Mesenchymal stem cell (in vitro differentiated cells and primary cell): ENCODE data around the gene TAOK1.

Source experiments
- DNase-seq: peaks from one replicate; pipeline ENCODE4 v3.0.0-alpha.2; 2013
- H2AFZ ChIP-seq: one replicate; pipeline ENCODE4 v1.6.1; 2013; ENCODE audit warnings: low read depth, mild to moderate bottlenecking, control low read depth, inconsistent platforms, low read length, moderate library complexity
- H2AK5ac ChIP-seq: 2 replicates; pipeline ENCODE4 v1.6.1; 2013; ENCODE audit warnings: low read length, moderate library complexity, mild to moderate bottlenecking, inconsistent platforms; ENCODE audit not compliant: severe bottlenecking
- H2BK120ac ChIP-seq: one replicate; pipeline ENCODE4 v1.6.1; 2013; ENCODE audit warnings: low read depth, mild to moderate bottlenecking, inconsistent platforms, low read length, moderate library complexity
- H2BK12ac ChIP-seq, 2 experiments: one replicate each; pipeline ENCODE4 v1.6.1; 2013; ENCODE audit warnings: inconsistent platforms in 2 of 2, low read length in 2 of 2, mild to moderate bottlenecking in 2 of 2, moderate library complexity in 2 of 2, control low read depth in 1 of 2
- H2BK15ac ChIP-seq: one replicate; pipeline ENCODE4 v1.6.1; 2013; ENCODE audit warnings: mild to moderate bottlenecking, low read depth, inconsistent platforms; ENCODE audit not compliant: poor library complexity, severe bottlenecking
- H2BK5ac ChIP-seq: 2 replicates; pipeline ENCODE4 v1.6.1; 2013; ENCODE audit warnings: low read depth, mild to moderate bottlenecking, low read length, control low read depth, inconsistent platforms; ENCODE audit not compliant: poor library complexity, severe bottlenecking
- H3K14ac ChIP-seq, 2 experiments: one replicate each; pipeline ENCODE4 v1.6.1; 2013; ENCODE audit warnings: inconsistent platforms in 2 of 2, low read length in 2 of 2, control low read depth in 1 of 2, mild to moderate bottlenecking in 1 of 2, moderate library complexity in 1 of 2
- H3K18ac ChIP-seq, 2 experiments: one replicate each; pipeline ENCODE4 v1.6.1; 2013; ENCODE audit warnings: inconsistent platforms in 2 of 2, low read length in 2 of 2, control low read depth in 1 of 2, low read depth in 1 of 2, mild to moderate bottlenecking in 1 of 2
- H3K23ac ChIP-seq, 2 experiments: one replicate each; pipeline ENCODE4 v1.6.1; 2013; ENCODE audit warnings: inconsistent platforms in 2 of 2, low read length in 2 of 2, mild to moderate bottlenecking in 2 of 2, moderate library complexity in 2 of 2, control low read depth in 1 of 2
- H3K27ac ChIP-seq: 2 replicates; pipeline ENCODE4 v1.5.1; 2013; ENCODE audit warnings: mild to moderate bottlenecking, moderate library complexity, low read length, control low read depth, inconsistent platforms; ENCODE audit not compliant: poor library complexity, severe bottlenecking
- H3K27me3 ChIP-seq, 2 experiments: 2 replicates each; pipeline versions ENCODE4 v1.6.1 to v1.7.0; 2013; ENCODE audit warnings: low read length in 2 of 2, mild to moderate bottlenecking in 2 of 2, moderate library complexity in 2 of 2, control low read depth in 1 of 2, inconsistent platforms in 1 of 2; ENCODE audit not compliant: control insufficient read depth in 1 of 2, insufficient read depth in 1 of 2
- H3K36me3 ChIP-seq, 2 experiments: 2 replicates each; pipeline versions ENCODE4 v1.6.1 to v1.7.0; 2013; ENCODE audit warnings: low read length in 2 of 2, control low read depth in 1 of 2, inconsistent platforms in 1 of 2, low read depth in 1 of 2, mild to moderate bottlenecking in 1 of 2; ENCODE audit not compliant: insufficient read depth in 2 of 2, control insufficient read depth in 1 of 2
- H3K4ac ChIP-seq, 2 experiments: one replicate each; pipeline ENCODE4 v1.6.1; 2013; ENCODE audit warnings: inconsistent platforms in 2 of 2, low read length in 2 of 2, mild to moderate bottlenecking in 2 of 2, moderate library complexity in 2 of 2, control low read depth in 1 of 2, low read depth in 1 of 2
- H3K4me1 ChIP-seq: 2 replicates; pipeline ENCODE4 v1.6.1; 2013; ENCODE audit warnings: low read depth, low read length, control low read depth; ENCODE audit not compliant: control insufficient read depth, insufficient read depth
- H3K4me2 ChIP-seq: 2 replicates; pipeline ENCODE4 v1.6.1; 2013; ENCODE audit warnings: low read length, mild to moderate bottlenecking, inconsistent platforms; ENCODE audit not compliant: poor library complexity, severe bottlenecking
- H3K4me3 ChIP-seq, 2 experiments: 2 replicates each; pipeline versions ENCODE4 v1.5.1 to v1.7.0; 2013; ENCODE audit warnings: low read length in 2 of 2, mild to moderate bottlenecking in 2 of 2, control low read depth in 1 of 2, low read depth in 1 of 2; ENCODE audit not compliant: insufficient read depth in 1 of 2
- H3K79me1 ChIP-seq: replicated peaks from 2 replicates; pipeline ENCODE4 v1.6.1; 2013; ENCODE audit warnings: mild to moderate bottlenecking, control low read depth, low read length, inconsistent platforms; ENCODE audit not compliant: poor library complexity, severe bottlenecking
- H3K9ac ChIP-seq: 2 replicates; pipeline ENCODE4 v1.7.0; 2013; ENCODE audit warnings: mild to moderate bottlenecking, low read length, moderate library complexity
- H3K9me3 ChIP-seq: 2 replicates; pipeline ENCODE4 v1.7.0; 2013; ENCODE audit warnings: mild to moderate bottlenecking, low read length; ENCODE audit not compliant: control insufficient read depth
- H4K8ac ChIP-seq: one replicate; pipeline ENCODE4 v1.6.1; 2013; ENCODE audit warnings: inconsistent platforms, mild to moderate bottlenecking, low read length, moderate library complexity
- H4K91ac ChIP-seq: one replicate; pipeline ENCODE4 v1.6.1; 2013; ENCODE audit warnings: mild to moderate bottlenecking, low read length, inconsistent platforms
- WGBS: methylation state at CpG from one replicate; pipeline ENCODE4 v1.1.7; 2013; ENCODE audit warnings: mixed read lengths; 5-methylcytosine and 5-hydroxymethylcytosine counted together

Gene TAOK1

DNA sequence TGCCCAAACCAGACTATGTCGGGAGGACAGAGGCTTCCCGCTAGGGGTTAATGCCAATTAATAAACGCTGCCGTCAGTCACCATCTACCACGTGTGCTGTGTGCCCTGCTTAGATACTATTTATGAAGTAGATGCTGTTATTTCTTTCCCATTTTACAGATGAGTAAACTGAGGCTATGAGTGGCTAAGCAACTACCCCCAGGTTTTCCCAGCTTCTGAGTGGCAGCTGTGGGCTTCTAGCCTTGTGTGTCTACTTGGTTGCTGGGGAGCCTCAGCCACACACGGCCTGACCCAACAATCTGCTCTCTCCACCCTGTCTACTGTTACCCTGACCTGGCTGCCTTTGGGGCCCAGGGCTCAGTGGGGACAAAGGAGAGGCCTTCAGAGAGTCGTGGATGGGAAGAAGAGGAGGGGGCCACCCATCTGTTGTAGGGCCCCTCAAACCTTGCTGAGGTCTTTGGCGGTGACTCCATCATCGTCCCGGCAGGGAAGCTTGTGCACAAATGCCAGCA lies 192.1 kb downstream of the TAOK1 start:
- no peaks in the 10 kb centered on the region for H3K27me3 ChIP-seq
- peaks cover 37% of the 10 kb centered on the region for H3K4me1 ChIP-seq
- no peak overlapping the region for H3K14ac ChIP-seq
- peaks cover 54 to 62% of the 10 kb centered on the region in 2 experiments for H3K36me3 ChIP-seq
- H3K79me1 ChIP-seq: peaks cover 42% of the 10 kb centered on the region
- no peak overlapping the region for H2AK5ac ChIP-seq
- no peak overlapping the region for H2BK120ac ChIP-seq
- H3K4me3 ChIP-seq: no peak overlapping the region
- no peak overlapping the region for H3K27ac ChIP-seq
- no peak overlapping the region for H3K23ac ChIP-seq
- H3K4me2 ChIP-seq: no peak overlapping the region
- no peak overlapping the region for H3K9ac ChIP-seq
- H3K9me3 ChIP-seq: no peaks in the 10 kb centered on the region
- H3K18ac ChIP-seq: no peak overlapping the region
- no peak overlapping the region for H4K8ac ChIP-seq
- H2BK5ac ChIP-seq: no peak overlapping the region
- H2BK12ac ChIP-seq: no peak overlapping the region
- DNase-seq: no peak
- WGBS: 93% methylated on average over 10 of the region's 10 CpGs
- no peak overlapping the region for H2AFZ ChIP-seq
- H3K4ac ChIP-seq: no peak overlapping the region
- H4K91ac ChIP-seq: no peak overlapping the region
- no peak overlapping the region for H2BK15ac ChIP-seq

DNA sequence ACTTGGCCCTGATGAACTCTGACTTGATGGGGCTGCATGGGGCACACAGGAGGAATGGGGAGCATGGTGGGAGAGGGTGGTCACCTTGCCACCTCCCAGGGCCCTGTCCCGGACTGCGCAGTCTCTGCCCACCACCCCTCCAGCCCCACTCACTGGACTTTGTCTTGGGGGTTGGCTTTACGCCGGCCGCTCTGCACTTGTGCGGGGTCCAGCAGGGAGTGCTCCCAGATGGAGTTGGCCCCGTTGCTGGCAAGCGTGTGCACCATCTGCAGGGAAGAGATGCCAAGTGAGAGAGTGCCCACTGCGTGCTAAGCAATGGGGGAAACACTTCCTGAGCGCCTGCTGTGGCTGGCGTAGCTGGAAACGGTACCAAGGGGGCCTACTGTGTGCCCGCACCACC lies 192.6 kb downstream of the TAOK1 start:
- Histone ChIP-seq H3K9me3 (no peaks in the 10 kb centered on the region), H3K4me3 (no peak overlapping the region), H3K14ac (no peak overlapping the region), H2BK12ac (no peak overlapping the region), H3K4me1 (peaks cover 41% of the 10 kb centered on the region), H3K18ac (no peak overlapping the region), H3K4me2 (no peak overlapping the region), H2AFZ (no peak overlapping the region), H3K27ac (no peak overlapping the region), H3K23ac (no peak overlapping the region), H2AK5ac (no peak overlapping the region), H3K36me3 (peaks cover 49 to 57% of the 10 kb centered on the region in 2 experiments), H3K79me1 (peaks cover 41% of the 10 kb centered on the region), H4K8ac (no peak overlapping the region), H4K91ac (no peak overlapping the region), H3K9ac (no peak overlapping the region), H3K4ac (no peak overlapping the region), H2BK15ac (no peak overlapping the region), H2BK120ac (no peak overlapping the region), H2BK5ac (no peak overlapping the region), H3K27me3 (no peaks in the 10 kb centered on the region)
- DNase-seq: no peak
- WGBS: 96% methylated on average over 12 of the region's 13 CpGs

DNA sequence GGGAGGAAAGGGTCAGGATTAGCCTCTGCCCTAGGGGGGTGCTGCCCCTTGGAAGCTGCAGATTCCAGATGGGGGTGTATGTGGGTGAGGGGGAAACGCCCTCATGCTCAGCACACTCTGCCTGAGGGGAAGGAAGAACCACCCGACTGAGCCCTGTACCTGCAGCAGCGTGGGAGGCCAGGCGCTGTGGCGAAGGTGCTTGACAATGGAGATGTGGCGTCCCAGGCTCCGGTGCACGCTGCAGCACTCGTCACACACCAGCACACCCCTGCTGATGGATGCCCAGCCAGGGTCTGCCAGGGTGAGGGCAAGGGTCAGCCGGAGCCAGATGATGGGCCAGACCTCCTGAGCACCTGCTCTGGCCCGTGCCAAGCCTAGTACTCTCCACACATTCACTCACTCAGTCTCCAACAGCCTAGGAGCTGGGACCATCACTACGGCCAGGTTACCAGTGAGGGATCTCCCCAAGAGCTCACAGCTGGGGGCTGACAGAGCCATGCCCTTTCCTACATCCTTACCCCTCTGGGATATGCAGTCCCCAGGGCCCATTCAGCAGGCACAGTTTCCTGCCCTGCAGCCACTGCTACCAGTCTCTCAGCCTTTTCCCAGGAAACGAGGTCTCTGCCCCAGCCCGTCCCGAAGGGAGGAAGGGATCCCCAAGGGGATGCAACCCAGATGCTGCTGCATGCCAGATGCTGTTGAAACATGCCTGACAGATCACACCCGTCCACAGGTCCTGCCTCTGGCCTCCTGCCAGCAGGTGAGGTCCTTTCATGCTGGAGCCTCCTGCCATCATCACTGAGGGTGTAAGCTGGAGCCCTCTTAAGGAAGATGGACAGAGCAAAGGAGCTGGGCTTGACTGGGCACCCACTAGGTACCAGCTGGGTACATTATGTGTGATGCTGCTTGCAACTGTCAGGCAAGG lies 193.4 kb downstream of the TAOK1 start:
- Histone ChIP-seq H3K4me3 (no peak overlapping the region), H2AK5ac (no peak overlapping the region), H3K4me2 (no peak overlapping the region), H3K4me1 (peaks cover 43% of the 10 kb centered on the region), H3K18ac (no peak overlapping the region), H3K27me3 (no peaks in the 10 kb centered on the region), H3K79me1 (peaks cover 33% of the 10 kb centered on the region), H3K23ac (no peak overlapping the region), H3K14ac (no peak overlapping the region), H2BK12ac (no peak overlapping the region), H2BK120ac (no peak overlapping the region), H2BK5ac (no peak overlapping the region), H3K36me3 (peaks cover 41 to 49% of the 10 kb centered on the region in 2 experiments), H3K4ac (no peak overlapping the region), H3K9ac (no peak overlapping the region), H2BK15ac (no peak overlapping the region), H3K27ac (no peak overlapping the region), H2AFZ (no peak overlapping the region), H4K8ac (no peak overlapping the region), H4K91ac (no peak overlapping the region), H3K9me3 (no peaks in the 10 kb centered on the region)
- no peak for DNase-seq
- WGBS: 91% methylated on average over 15 of the region's 16 CpGs

DNA sequence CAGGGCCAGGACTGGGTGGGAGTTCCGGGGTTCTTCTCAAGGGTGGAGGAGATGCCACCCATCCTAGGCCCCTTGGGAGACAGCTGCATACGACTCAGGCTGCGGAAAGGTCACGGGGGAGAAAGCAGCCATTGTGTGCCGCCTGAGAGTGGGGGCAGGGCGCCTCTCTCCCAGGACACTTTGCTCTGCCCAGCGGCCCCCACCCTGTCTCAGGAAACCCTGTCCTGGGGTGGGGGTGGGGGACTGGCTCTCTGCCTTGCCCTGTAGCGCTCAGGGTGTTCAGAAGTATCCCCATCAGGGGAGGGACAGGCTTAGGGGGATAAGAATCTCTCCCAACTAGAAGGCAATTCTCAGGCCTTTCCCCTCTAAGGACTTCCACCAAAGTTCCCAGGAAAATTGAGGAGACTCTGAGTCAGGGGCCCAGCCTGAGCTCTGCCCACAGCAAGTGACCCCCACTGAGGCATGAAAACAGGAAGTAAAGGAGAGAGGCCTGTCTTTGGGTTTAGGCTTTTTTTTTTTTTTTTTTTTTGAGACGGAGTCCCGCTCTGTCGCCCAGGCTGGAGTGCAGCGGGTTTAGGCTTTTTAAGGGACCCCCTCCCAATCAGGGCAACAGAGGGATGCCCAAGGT lies 194.4 kb downstream of the TAOK1 start:
- no peaks in the 10 kb centered on the region for H3K9me3 ChIP-seq
- H2AFZ ChIP-seq: no peak overlapping the region
- H2AK5ac ChIP-seq: peak overlapping the region; percentile 10
- no peak overlapping the region for H2BK15ac ChIP-seq
- H3K79me1 ChIP-seq: peaks cover 26% of the 10 kb centered on the region
- H3K4ac ChIP-seq: no peak overlapping the region
- peak overlapping the region; percentile 11 for H3K4me2 ChIP-seq
- peak overlapping the region in 1 of 2 experiments; percentile 52 for H3K23ac ChIP-seq
- H3K14ac ChIP-seq: no peak overlapping the region
- peak overlapping the region; percentile 56 for H4K8ac ChIP-seq
- H2BK12ac ChIP-seq: no peak overlapping the region
- no peak for DNase-seq
- peak overlapping the region; percentile 12 for H3K27ac ChIP-seq
- H3K4me3 ChIP-seq: no peak overlapping the region
- no peak overlapping the region for H3K9ac ChIP-seq
- H3K4me1 ChIP-seq: peaks cover 43% of the 10 kb centered on the region
- 64% methylated on average over 12 of the region's 12 CpGs for WGBS
- no peak overlapping the region for H2BK120ac ChIP-seq
- H3K27me3 ChIP-seq: no peaks in the 10 kb centered on the region
- H3K18ac ChIP-seq: peak overlapping the region; percentile 18 to 45
- no peak overlapping the region for H2BK5ac ChIP-seq
- no peak overlapping the region for H4K91ac ChIP-seq
- peaks cover 32 to 39% of the 10 kb centered on the region in 2 experiments for H3K36me3 ChIP-seq
